CD4-positive, alpha-beta memory T cell (primary cell): Measurements from ENCODE around the gene CFAP54. TPM values are rescaled to one million over a fixed set of nuclear protein-coding genes. Genes with fewer than 3 reads are reported as not detected.

Experiments
- CTCF ChIA-PET: fragments of 350-600 bp; sonication (Branson Sonifier 250); formaldehyde crosslinking; loops from one replicate; lab custom pipeline; 2021; ENCODE audit warnings: inconsistent platforms; ENCODE audit not compliant: partially characterized antibody; lab: Charles Lee
- POLR2A ChIA-PET: fragments of 350-600 bp; sonication (Branson Sonifier 250); formaldehyde crosslinking; loops from one replicate; lab custom pipeline; 2021; ENCODE audit not compliant: partially characterized antibody; lab: Charles Lee
- DNase-seq, 5 donors: peaks; one replicate each; pipeline versions ENCODE4 v3.0.0 to v3.0.0-alpha.2; 2020 to 2022; ENCODE audit warnings: mixed read lengths in 1 of 5
- H3K27ac ChIP-seq: one replicate; pipeline ENCODE4 v1.7.0; 2013; ENCODE audit warnings: low read depth, low read length
- H3K27me3 ChIP-seq: 2 replicates; pipeline ENCODE4 v1.7.0; 2013; ENCODE audit warnings: mild to moderate bottlenecking, low read length, moderate library complexity; ENCODE audit not compliant: insufficient read depth
- H3K36me3 ChIP-seq: 2 replicates; pipeline ENCODE4 v1.7.0; 2013; ENCODE audit warnings: mild to moderate bottlenecking, low read length, moderate library complexity; ENCODE audit not compliant: insufficient read depth
- H3K4me1 ChIP-seq: 2 replicates; pipeline ENCODE4 v1.7.0; 2013; ENCODE audit warnings: mild to moderate bottlenecking, low read length, moderate library complexity; ENCODE audit not compliant: insufficient read depth
- H3K4me3 ChIP-seq, 2 donors: one replicate each; pipeline ENCODE4 v1.7.0; 2013; ENCODE audit warnings: low read length in 2 of 2, mild to moderate bottlenecking in 1 of 2
- H3K9me3 ChIP-seq, 2 donors: one replicate each; pipeline ENCODE4 v1.7.0; 2013; ENCODE audit warnings: low read length in 2 of 2, control low read depth in 1 of 2; ENCODE audit not compliant: control insufficient read depth in 1 of 2
- H3K27ac Mint-ChIP-seq, 7 donors: one replicate each; pipeline ENCODE4 v1.8.0; 2020 to 2021; ENCODE audit warnings: mixed read lengths in 7 of 7, mild to moderate bottlenecking in 6 of 7, inconsistent platforms in 3 of 7, moderate library complexity in 3 of 7
- H3K27me3 Mint-ChIP-seq, 2 donors: one replicate each; pipeline ENCODE4 v1.8.0; 2020 to 2021; ENCODE audit warnings: mixed read lengths in 2 of 2
- H3K36me3 Mint-ChIP-seq, 2 donors: one replicate each; pipeline ENCODE4 v1.8.0; 2020 to 2021; ENCODE audit warnings: mixed read lengths in 2 of 2, inconsistent platforms in 1 of 2, mild to moderate bottlenecking in 1 of 2
- H3K4me1 Mint-ChIP-seq, 4 donors: one replicate each; pipeline ENCODE4 v1.8.0; 2020 to 2021; ENCODE audit warnings: mixed read lengths in 4 of 4, mild to moderate bottlenecking in 1 of 4
- H3K4me3 Mint-ChIP-seq, 8 donors: one replicate each; pipeline ENCODE4 v1.8.0; 2020 to 2021; ENCODE audit warnings: mixed read lengths in 8 of 8, mild to moderate bottlenecking in 7 of 8, moderate library complexity in 6 of 8, inconsistent platforms in 3 of 8
- H3K9me3 Mint-ChIP-seq, 8 donors: one replicate each; pipeline ENCODE4 v1.8.0; 2020 to 2021; ENCODE audit warnings: mixed read lengths in 8 of 8, mild to moderate bottlenecking in 5 of 8, inconsistent platforms in 3 of 8, moderate library complexity in 1 of 8
- intact Hi-C: fragments of 100-400 bp; cut with micrococcal nuclease; formaldehyde crosslinking; loops from one replicate; pipeline ENCODE4 v1.15.1; 2023
- polyA plus RNA-seq, 2 donors: library from polyadenylated mRNA; unstranded; fragments of 300-500 nt; fragmentation: Illumina TruSeq; gene quantifications; one replicate each; pipeline ENCODE4 v1.2.3, GENCODE V29; 2021
- total RNA-seq, 2 experiments: library from RNA; stranded (reverse); gene quantifications; one replicate each; pipeline ENCODE4 v1.2.3, GENCODE V29; 2021

CFAP54 gene
- total and polyA plus RNA-seq, 4 experiments from 2014 or later = 0.37 to 1.1 (median 0.69) TPM

DNA sequence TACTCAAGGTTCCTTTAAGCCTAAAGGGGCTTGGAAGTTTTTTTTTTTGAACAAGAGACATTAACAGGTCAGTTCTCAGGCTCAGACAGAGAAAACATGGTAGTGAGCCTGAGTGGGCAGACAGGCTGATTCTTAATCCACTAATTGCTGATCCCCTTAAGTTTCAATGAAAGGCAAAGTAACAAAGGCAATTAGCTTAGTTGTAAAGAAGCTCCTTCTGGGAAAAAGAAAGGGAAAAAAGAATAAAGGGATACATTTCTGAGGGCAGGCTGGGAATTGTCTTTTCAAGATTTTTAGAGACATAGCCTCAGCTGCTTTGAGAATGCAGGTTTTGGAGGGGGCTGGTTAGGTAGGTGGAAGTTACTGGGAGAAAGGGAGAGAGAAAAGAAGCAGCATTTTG lies 133.8 kb downstream of the CFAP54 start:
- Mint-ChIP-seq H3K9me3 (no peaks in the 10 kb centered on the region), H3K4me1 (peaks cover 0 to 2% (median 0%) of the 10 kb centered on the region in 4 donors), H3K27me3 (peaks cover 2 to 4% of the 10 kb centered on the region in 2 donors), H3K27ac (no peak overlapping the region), H3K36me3 (no peaks in the 10 kb centered on the region), H3K4me3 (no peak overlapping the region)
- no peak for DNase-seq
- intact Hi-C loops = no loop called here
- POLR2A ChIA-PET = no interaction called here
- Histone ChIP-seq H3K9me3 (no peaks in the 10 kb centered on the region), H3K4me3 (no peak overlapping the region), H3K27ac (no peak overlapping the region), H3K27me3 (no peaks in the 10 kb centered on the region), H3K36me3 (no peaks in the 10 kb centered on the region), H3K4me1 (no peaks in the 10 kb centered on the region)
- CTCF ChIA-PET = no interaction called here

DNA sequence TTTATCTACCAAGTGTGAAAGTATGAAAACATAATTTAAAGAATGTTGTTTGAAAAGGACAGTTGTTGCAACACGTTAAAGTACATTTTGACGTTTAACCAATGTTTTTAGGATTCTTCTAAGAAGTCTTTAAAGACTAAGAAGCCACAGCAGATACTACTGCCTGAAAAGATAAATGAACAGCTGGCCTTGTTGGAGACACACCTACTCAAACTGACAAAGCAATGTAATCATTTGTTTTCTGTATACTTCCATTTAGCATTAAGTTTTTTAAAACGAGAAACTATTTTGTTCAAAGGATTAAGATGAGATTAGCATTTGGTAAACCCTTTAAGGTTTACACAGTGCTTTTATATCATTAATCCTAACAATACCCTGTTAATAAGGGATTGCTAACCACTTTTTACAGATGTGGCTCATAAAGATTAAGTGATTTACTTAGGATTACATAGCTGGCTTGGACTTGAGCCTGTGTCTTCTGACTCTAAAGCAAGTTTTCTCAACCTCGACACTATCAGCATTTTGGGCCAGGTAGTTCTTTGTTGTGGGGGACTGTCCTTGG lies 134.4 kb downstream of the CFAP54 start:
- ChIA-PET POLR2A (no interaction called here), CTCF (no interaction called here)
- no peak overlapping the region for H3K4me3 Mint-ChIP-seq
- no peak for DNase-seq
- no peaks in the 10 kb centered on the region for H3K36me3 Mint-ChIP-seq
- Histone ChIP-seq H3K27me3 (no peaks in the 10 kb centered on the region), H3K4me3 (no peak overlapping the region), H3K36me3 (no peaks in the 10 kb centered on the region), H3K4me1 (no peaks in the 10 kb centered on the region), H3K9me3 (no peaks in the 10 kb centered on the region), H3K27ac (no peak overlapping the region)
- H3K27ac Mint-ChIP-seq = no peak overlapping the region
- H3K27me3 Mint-ChIP-seq = peaks cover 3 to 4% of the 10 kb centered on the region in 2 donors
- intact Hi-C loops = no loop called here
- no peaks in the 10 kb centered on the region for H3K4me1 Mint-ChIP-seq
- no peaks in the 10 kb centered on the region for H3K9me3 Mint-ChIP-seq

DNA sequence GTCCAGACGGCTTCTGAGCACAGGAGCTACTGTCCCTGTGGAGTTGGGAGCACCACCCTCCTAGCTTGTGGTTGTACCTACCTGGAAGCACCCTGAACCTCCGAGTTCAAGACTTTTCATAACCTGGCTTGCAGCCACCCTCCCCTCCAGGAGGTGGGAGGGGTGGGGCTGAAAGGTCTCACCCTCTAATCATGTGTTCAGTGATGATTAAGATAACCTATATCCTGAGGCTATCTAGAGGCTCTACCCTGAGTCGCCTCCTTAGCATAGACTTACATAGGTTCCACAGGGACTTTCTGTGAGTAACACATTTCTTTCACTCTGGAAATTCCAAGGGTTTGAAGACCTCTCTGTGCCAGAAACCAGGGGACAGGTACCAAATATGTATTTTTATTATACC lies 146.5 kb downstream of the CFAP54 start:
- Mint-ChIP-seq H3K36me3 (no peaks in the 10 kb centered on the region), H3K4me1 (no peaks in the 10 kb centered on the region), H3K9me3 (peaks cover 0 to 9% (median 0%) of the 10 kb centered on the region in 8 donors), H3K4me3 (no peak overlapping the region), H3K27me3 (peaks cover 11 to 13% of the 10 kb centered on the region in 2 donors), H3K27ac (no peak overlapping the region)
- intact Hi-C loops = no loop called here
- ChIA-PET CTCF (no interaction called here), POLR2A (no interaction called here)
- DNase-seq = no peak
- H3K4me1 ChIP-seq = no peaks in the 10 kb centered on the region
- H3K36me3 ChIP-seq = no peaks in the 10 kb centered on the region
- no peaks in the 10 kb centered on the region for H3K27me3 ChIP-seq
- H3K9me3 ChIP-seq = no peaks in the 10 kb centered on the region
- no peak overlapping the region for H3K4me3 ChIP-seq
- no peak overlapping the region for H3K27ac ChIP-seq

DNA sequence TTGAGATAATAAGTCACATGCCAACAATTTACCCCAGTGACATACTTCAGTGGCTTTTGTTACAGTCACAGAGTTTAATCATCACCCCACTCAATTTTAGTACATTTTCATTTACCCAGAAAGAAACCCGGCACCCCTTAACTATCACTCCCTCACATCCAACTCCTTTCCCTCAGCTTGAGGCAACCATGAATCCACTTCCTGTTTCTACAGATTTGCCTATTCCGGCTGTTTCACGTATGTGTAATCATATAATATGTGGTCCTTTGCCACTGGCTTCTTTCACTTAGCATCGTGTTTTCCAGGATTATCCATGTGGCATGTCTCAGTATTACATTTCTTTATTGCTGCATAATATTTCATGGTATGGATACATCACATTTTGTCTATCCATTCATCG lies 147.5 kb downstream of the CFAP54 start:
- H3K27me3 ChIP-seq = no peaks in the 10 kb centered on the region
- Mint-ChIP-seq H3K4me1 (no peaks in the 10 kb centered on the region), H3K36me3 (no peaks in the 10 kb centered on the region), H3K9me3 (peaks cover 0 to 9% (median under 1%) of the 10 kb centered on the region in 8 donors), H3K27ac (no peak overlapping the region), H3K4me3 (no peak overlapping the region), H3K27me3 (peaks cover 10 to 13% of the 10 kb centered on the region in 2 donors)
- H3K36me3 ChIP-seq = no peaks in the 10 kb centered on the region
- no peaks in the 10 kb centered on the region for H3K4me1 ChIP-seq
- ChIA-PET CTCF (no interaction called here), POLR2A (no interaction called here)
- no peak overlapping the region for H3K4me3 ChIP-seq
- no peaks in the 10 kb centered on the region for H3K9me3 ChIP-seq
- no peak overlapping the region for H3K27ac ChIP-seq
- DNase-seq = no peak
- intact Hi-C loops = no loop called here

DNA sequence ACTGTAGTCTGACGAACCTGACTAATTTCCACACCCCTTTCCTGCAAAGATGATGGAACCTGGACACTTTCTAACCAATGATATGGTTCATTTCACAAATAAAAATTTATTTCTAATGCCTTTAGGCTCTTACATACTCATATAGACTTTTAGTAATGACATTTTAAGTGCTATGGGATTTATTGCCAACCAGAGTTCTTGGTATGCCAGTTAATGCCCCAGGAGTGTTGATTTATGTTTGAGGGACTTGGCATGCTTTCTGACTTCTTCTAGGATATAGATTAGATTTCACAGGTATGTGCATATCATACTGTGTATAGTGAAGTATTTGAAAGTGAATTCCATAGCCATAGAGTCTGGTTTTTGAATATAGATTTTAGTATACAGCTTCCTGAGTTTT lies 159.5 kb downstream of the CFAP54 start:
- no peaks in the 10 kb centered on the region for H3K36me3 Mint-ChIP-seq
- POLR2A ChIA-PET = no interaction called here
- no peaks in the 10 kb centered on the region for H3K27me3 ChIP-seq
- H3K27ac ChIP-seq = no peak overlapping the region
- intact Hi-C loops = no loop called here
- no peaks in the 10 kb centered on the region for H3K36me3 ChIP-seq
- no peaks in the 10 kb centered on the region for H3K4me1 ChIP-seq
- H3K27me3 Mint-ChIP-seq = peaks cover 0 to 3% of the 10 kb centered on the region in 2 donors
- no peak overlapping the region for H3K4me3 Mint-ChIP-seq
- H3K4me3 ChIP-seq = no peak overlapping the region
- H3K4me1 Mint-ChIP-seq = no peaks in the 10 kb centered on the region
- no peak overlapping the region for H3K27ac Mint-ChIP-seq
- CTCF ChIA-PET = no interaction called here
- no peaks in the 10 kb centered on the region for H3K9me3 ChIP-seq
- DNase-seq = no peak
- H3K9me3 Mint-ChIP-seq = peaks cover 0 to 11% (median 3%) of the 10 kb centered on the region in 8 donors

DNA sequence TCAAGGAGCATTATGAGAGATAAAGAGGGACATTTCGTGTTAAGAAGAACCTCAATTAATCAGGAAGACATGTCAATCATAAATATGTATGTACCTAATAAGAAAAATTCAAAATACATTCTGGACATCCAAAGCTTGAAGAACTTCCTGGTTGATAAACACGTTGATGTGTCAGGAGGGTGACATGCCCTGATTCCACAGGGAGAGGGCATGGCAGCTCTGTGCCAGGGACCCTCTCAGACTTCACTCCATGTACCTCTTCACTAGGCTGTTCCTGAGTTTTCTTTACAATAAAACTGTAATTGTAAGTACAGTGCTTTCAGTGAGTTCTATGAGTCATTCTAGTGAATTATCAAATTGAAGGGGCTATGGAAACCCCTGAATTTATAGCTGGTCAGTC lies 163.5 kb downstream of the CFAP54 start:
- Histone ChIP-seq H3K4me3 (no peak overlapping the region), H3K36me3 (no peaks in the 10 kb centered on the region), H3K9me3 (no peaks in the 10 kb centered on the region), H3K27me3 (no peaks in the 10 kb centered on the region), H3K27ac (no peak overlapping the region), H3K4me1 (no peaks in the 10 kb centered on the region)
- Mint-ChIP-seq H3K4me1 (no peaks in the 10 kb centered on the region), H3K27me3 (peaks cover 0 to 3% of the 10 kb centered on the region in 2 donors), H3K36me3 (no peaks in the 10 kb centered on the region), H3K4me3 (no peak overlapping the region), H3K27ac (no peak overlapping the region), H3K9me3 (no peaks in the 10 kb centered on the region)
- POLR2A ChIA-PET = no interaction called here
- CTCF ChIA-PET = no interaction called here
- intact Hi-C loops = no loop called here
- DNase-seq = no peak

DNA sequence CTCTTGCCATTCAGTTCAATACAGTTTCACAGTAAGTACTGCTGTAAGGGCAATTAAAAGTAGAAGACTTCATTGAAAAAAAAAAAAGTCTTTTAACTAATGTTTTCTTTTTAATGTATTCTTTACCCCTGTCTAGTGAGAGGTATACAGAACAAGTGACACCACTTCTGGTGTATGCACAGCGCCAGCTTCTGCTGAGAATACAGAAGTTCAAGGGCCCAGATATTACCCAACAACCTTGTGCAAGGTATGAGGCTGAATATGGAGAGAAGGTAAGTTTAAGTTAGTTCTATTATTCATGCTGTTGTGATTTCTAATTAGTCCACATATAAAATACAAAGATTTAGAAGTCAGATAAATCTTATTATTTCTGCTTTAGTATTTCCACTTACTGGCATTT lies 168.7 kb downstream of the CFAP54 start:
- no peaks in the 10 kb centered on the region for H3K4me1 Mint-ChIP-seq
- no peaks in the 10 kb centered on the region for H3K4me1 ChIP-seq
- ChIA-PET POLR2A (no interaction called here), CTCF (no interaction called here)
- no peaks in the 10 kb centered on the region for H3K27me3 ChIP-seq
- H3K4me3 ChIP-seq = no peak overlapping the region
- H3K27ac Mint-ChIP-seq = no peak overlapping the region
- H3K4me3 Mint-ChIP-seq = no peak overlapping the region
- H3K36me3 ChIP-seq = no peaks in the 10 kb centered on the region
- no peaks in the 10 kb centered on the region for H3K9me3 ChIP-seq
- peaks cover 2 to 4% of the 10 kb centered on the region in 2 donors for H3K27me3 Mint-ChIP-seq
- intact Hi-C loops = no loop called here
- H3K36me3 Mint-ChIP-seq = no peaks in the 10 kb centered on the region
- no peak overlapping the region for H3K27ac ChIP-seq
- no peak for DNase-seq
- H3K9me3 Mint-ChIP-seq = no peaks in the 10 kb centered on the region

DNA sequence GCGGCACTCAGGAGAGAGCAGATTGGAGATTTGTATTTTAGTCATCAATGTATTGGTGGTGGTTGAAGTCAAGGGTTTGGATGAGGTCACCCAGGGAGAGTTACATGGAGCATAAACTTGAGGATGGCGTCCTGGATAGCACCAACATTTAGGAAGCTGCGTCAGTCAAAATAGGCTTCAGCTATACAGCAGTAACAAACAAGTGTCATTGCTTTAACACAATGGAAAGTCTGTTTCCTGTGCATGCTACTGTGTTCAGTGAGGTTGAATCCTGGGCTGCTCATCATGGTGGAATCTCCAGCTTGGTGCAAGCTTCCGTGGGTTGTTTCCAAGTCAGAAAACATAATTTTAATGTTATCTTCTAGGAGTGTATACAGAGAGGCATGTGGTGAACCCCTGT lies 180.4 kb downstream of the CFAP54 start:
- CTCF ChIA-PET = no interaction called here
- no peaks in the 10 kb centered on the region for H3K4me1 ChIP-seq
- DNase-seq = no peak
- H3K27ac ChIP-seq = no peak overlapping the region
- H3K9me3 ChIP-seq = no peaks in the 10 kb centered on the region
- no peaks in the 10 kb centered on the region for H3K4me1 Mint-ChIP-seq
- no peaks in the 10 kb centered on the region for H3K36me3 Mint-ChIP-seq
- H3K4me3 Mint-ChIP-seq = no peak overlapping the region
- H3K27ac Mint-ChIP-seq = no peak overlapping the region
- intact Hi-C loops = no loop called here
- peaks cover 0 to 8% (median 3%) of the 10 kb centered on the region in 8 donors for H3K9me3 Mint-ChIP-seq
- no peaks in the 10 kb centered on the region for H3K36me3 ChIP-seq
- H3K27me3 ChIP-seq = no peaks in the 10 kb centered on the region
- no peak overlapping the region for H3K4me3 ChIP-seq
- POLR2A ChIA-PET = no interaction called here
- peaks cover 5 to 11% of the 10 kb centered on the region in 2 donors for H3K27me3 Mint-ChIP-seq
